Measurements from ENCODE around the gene STAB2.

DNA sequence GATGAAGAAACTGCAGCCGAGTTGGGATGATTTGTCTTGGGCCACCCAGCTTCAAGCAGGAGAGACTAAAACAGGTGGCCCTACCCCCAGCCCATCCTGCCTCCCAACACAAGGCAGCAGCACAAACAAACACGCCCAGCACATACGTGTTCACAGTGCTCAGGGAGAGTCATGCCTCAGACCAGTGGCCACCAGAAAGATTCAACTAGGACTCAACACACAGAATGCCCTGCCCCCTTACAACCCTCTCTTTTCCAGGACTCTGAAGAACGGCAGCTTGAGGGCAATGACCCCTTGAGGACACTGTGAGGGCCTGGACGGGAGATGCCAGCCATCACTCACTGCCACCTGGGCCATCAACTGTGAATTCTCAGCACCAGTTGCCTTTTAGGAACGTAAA is 179.0 kb downstream of the STAB2 start:
- TF ChIP-seq, protein P1, sequence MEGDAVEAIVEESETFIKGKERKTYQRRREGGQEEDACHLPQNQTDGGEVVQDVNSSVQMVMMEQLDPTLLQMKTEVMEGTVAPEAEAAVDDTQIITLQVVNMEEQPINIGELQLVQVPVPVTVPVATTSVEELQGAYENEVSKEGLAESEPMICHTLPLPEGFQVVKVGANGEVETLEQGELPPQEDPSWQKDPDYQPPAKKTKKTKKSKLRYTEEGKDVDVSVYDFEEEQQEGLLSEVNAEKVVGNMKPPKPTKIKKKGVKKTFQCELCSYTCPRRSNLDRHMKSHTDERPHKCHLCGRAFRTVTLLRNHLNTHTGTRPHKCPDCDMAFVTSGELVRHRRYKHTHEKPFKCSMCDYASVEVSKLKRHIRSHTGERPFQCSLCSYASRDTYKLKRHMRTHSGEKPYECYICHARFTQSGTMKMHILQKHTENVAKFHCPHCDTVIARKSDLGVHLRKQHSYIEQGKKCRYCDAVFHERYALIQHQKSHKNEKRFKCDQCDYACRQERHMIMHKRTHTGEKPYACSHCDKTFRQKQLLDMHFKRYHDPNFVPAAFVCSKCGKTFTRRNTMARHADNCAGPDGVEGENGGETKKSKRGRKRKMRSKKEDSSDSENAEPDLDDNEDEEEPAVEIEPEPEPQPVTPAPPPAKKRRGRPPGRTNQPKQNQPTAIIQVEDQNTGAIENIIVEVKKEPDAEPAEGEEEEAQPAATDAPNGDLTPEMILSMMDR (IDR thresholded peaks at IDR 0.05; ENCODE audit: low read depth, low read length, poor library complexity, severe bottlenecking): no peak
- TF ChIP-seq EZH2phosphoT487 (IDR thresholded peaks at IDR 0.05; ENCODE audit: borderline replicate concordance, low read length): no peak

Data from DOHH2 (cell line).